GM23338 (cell line): ENCODE data around the gene LPO. TPM values are rescaled to one million over a fixed set of nuclear protein-coding genes. Genes with fewer than 3 reads are reported as not detected.

Experiments used
- ATAC-seq: fragments of 200-7000 bp; cut with Tn5 transposase; 3 replicates; pipeline ENCODE4 v1.9.1; 2020
- DNase-seq: peaks from one replicate; pipeline ENCODE4 v3.0.0-alpha.2; 2015; ENCODE audit warnings: low spot score
- H2AFZ ChIP-seq: fragments of 200-600 bp; sonication (generic); 2 replicates; pipeline ENCODE4 v1.8.0; 2016; ENCODE audit warnings: antibody characterized with exemption, mild to moderate bottlenecking, moderate library complexity
- H3F3A ChIP-seq: fragments of 200-600 bp; sonication (generic); replicated peaks from 2 replicates; pipeline ENCODE4 v1.8.0; 2017; ENCODE audit warnings: antibody characterized with exemption, mixed run types, low read depth
- H3K27ac ChIP-seq: fragments of 200-600 bp; sonication (generic); 2 replicates; pipeline ENCODE4 v1.6.1; 2016; ENCODE audit warnings: low read depth
- H3K27me3 ChIP-seq: fragments of 200-600 bp; sonication (generic); 2 replicates; pipeline ENCODE4 v1.8.0; 2016; ENCODE audit warnings: mild to moderate bottlenecking, mixed run types, moderate library complexity; ENCODE audit not compliant: insufficient read depth
- H3K36me3 ChIP-seq: fragments of 200-600 bp; sonication (generic); 2 replicates; pipeline ENCODE4 v1.8.0; 2016; ENCODE audit warnings: mild to moderate bottlenecking; ENCODE audit not compliant: insufficient read depth
- H3K4me1 ChIP-seq: fragments of 200-600 bp; sonication (generic); 2 replicates; pipeline ENCODE4 v1.8.0; 2016; ENCODE audit warnings: mild to moderate bottlenecking, moderate library complexity; ENCODE audit not compliant: insufficient read depth
- H3K4me2 ChIP-seq: fragments of 200-600 bp; sonication (generic); 2 replicates; pipeline ENCODE4 v1.7.1; 2017; ENCODE audit warnings: mixed run types
- H3K4me3 ChIP-seq: fragments of 200-600 bp; sonication (generic); 2 replicates; pipeline ENCODE4 v1.6.1; 2016; ENCODE audit warnings: mixed run types
- H3K79me2 ChIP-seq: fragments of 200-600 bp; sonication (generic); replicated peaks from 2 replicates; pipeline ENCODE4 v1.8.0; 2017; ENCODE audit warnings: mild to moderate bottlenecking; ENCODE audit not compliant: insufficient read depth
- H3K9me2 ChIP-seq: fragments of 200-600 bp; sonication (generic); 2 replicates; pipeline ENCODE4 v1.8.0; 2017; ENCODE audit not compliant: insufficient read depth
- H4K20me1 ChIP-seq: fragments of 200-600 bp; sonication (generic); replicated peaks from 2 replicates; pipeline ENCODE4 v1.8.0; 2017; ENCODE audit warnings: mild to moderate bottlenecking; ENCODE audit not compliant: insufficient read depth
- H3K27ac Mint-ChIP-seq: 2 replicates; pipeline ENCODE4 v1.8.0; 2020; ENCODE audit warnings: inconsistent platforms, mild to moderate bottlenecking, moderate library complexity, mixed read lengths
- H3K27me3 Mint-ChIP-seq: 3 replicates; pipeline ENCODE4 v1.8.0; 2022; ENCODE audit warnings: low read depth, mild to moderate bottlenecking, moderate library complexity, mixed read lengths, inconsistent platforms; ENCODE audit not compliant: insufficient read depth, poor library complexity
- H3K36me3 Mint-ChIP-seq: 3 replicates; pipeline ENCODE4 v1.8.0; 2021; ENCODE audit warnings: low read depth, mild to moderate bottlenecking, inconsistent platforms, moderate library complexity, mixed read lengths
- H3K4me1 Mint-ChIP-seq: 3 replicates; pipeline ENCODE4 v1.8.0; 2020; ENCODE audit warnings: mild to moderate bottlenecking, inconsistent platforms, mixed read lengths
- H3K4me3 Mint-ChIP-seq: 3 replicates; pipeline ENCODE4 v1.8.0; 2021; ENCODE audit warnings: moderate library complexity, mild to moderate bottlenecking, inconsistent platforms, mixed read lengths
- H3K9me3 Mint-ChIP-seq: 3 replicates; pipeline ENCODE4 v1.8.0; 2020; ENCODE audit warnings: moderate library complexity, mild to moderate bottlenecking, inconsistent platforms, mixed read lengths
- CREB1 ChIP-seq: fragments of 250-450 bp; sonication (Bioruptor Pico); IDR thresholded peaks from 2 replicates; pipeline ENCODE4 v1.5.0; 2020; ENCODE audit warnings: low read depth, mild to moderate bottlenecking, moderate library complexity
- CTCF ChIP-seq, 2 experiments: fragments of 200-600 bp in 1 of 2; sonication (generic) in 1 of 2; conservative IDR thresholded peaks; 2 replicates each; pipeline versions ENCODE4 v1.5.1 to v1.6.1; 2016 to 2017; ENCODE audit warnings: antibody characterized with exemption in 2 of 2, low read depth in 2 of 2, mild to moderate bottlenecking in 2 of 2, moderate library complexity in 1 of 2
- ETS1 ChIP-seq: IDR thresholded peaks from 2 replicates; pipeline ENCODE4 v1.6.1; 2016; ENCODE audit warnings: antibody characterized with exemption
- EZH2 ChIP-seq: fragments of 200-600 bp; sonication (generic); IDR thresholded peaks from one replicate; pipeline ENCODE4 v1.8.0; 2017; ENCODE audit warnings: antibody characterized with exemption, mild to moderate bottlenecking, low read depth; ENCODE audit not compliant: unreplicated experiment
- EZH2phosphoT487 ChIP-seq: fragments of 200-600 bp; sonication (generic); IDR thresholded peaks from one replicate; pipeline ENCODE4 v1.8.1; 2018; ENCODE audit warnings: antibody characterized with exemption; ENCODE audit not compliant: unreplicated experiment
- JUNB ChIP-seq: IDR thresholded peaks from one replicate; pipeline ENCODE4 v1.6.1; 2016; ENCODE audit warnings: antibody characterized with exemption; ENCODE audit not compliant: unreplicated experiment
- NANOG ChIP-seq: IDR thresholded peaks from 2 replicates; pipeline ENCODE4 v1.6.1; 2016; ENCODE audit warnings: antibody characterized with exemption, borderline replicate concordance
- POLR2AphosphoS5 ChIP-seq: IDR thresholded peaks from 2 replicates; pipeline ENCODE4 v1.6.1; 2016; ENCODE audit warnings: antibody characterized with exemption, low read depth
- REST ChIP-seq: IDR thresholded peaks from one replicate; pipeline ENCODE4 v1.6.1; 2018; ENCODE audit warnings: antibody characterized with exemption; ENCODE audit not compliant: unreplicated experiment
- STAT1 ChIP-seq: IDR thresholded peaks from one replicate; pipeline ENCODE4 v1.6.1; 2016; ENCODE audit warnings: antibody characterized with exemption; ENCODE audit not compliant: unreplicated experiment
- ZNF114 ChIP-seq: fragments of 250-450 bp; sonication (Bioruptor Pico); IDR thresholded peaks from 2 replicates; pipeline ENCODE4 v1.5.0; 2020; ENCODE audit warnings: mild to moderate bottlenecking, moderate library complexity
- ZNF331 ChIP-seq: fragments of 250-450 bp; sonication (Bioruptor Pico); IDR thresholded peaks from 2 replicates; pipeline ENCODE4 v1.5.0; 2020; ENCODE audit warnings: low read depth, mild to moderate bottlenecking, moderate library complexity
- ZNF462 ChIP-seq: fragments of 250-450 bp; sonication (Bioruptor Pico); IDR thresholded peaks from 2 replicates; pipeline ENCODE4 v1.5.0; 2020; ENCODE audit warnings: mild to moderate bottlenecking, moderate library complexity
- polyA plus RNA-seq: library from polyadenylated mRNA; unstranded; fragments of >200 nt; fragmentation: Nextera tagmentation; extraction: Ambion mirVana; gene quantifications from 2 replicates; pipeline ENCODE4 v1.2.1, GENCODE V29; 2016
- total RNA-seq: library from RNA; depleted of rRNA; stranded (reverse); fragments of >200 nt; shearing (Covaris generic); gene quantifications from 2 replicates; pipeline ENCODE4 v1.2.3, GENCODE V29; 2014

LPO gene
- total and polyA plus RNA-seq, 2 experiments from 2014 or later = 0.13 to 0.35 TPM

DNA sequence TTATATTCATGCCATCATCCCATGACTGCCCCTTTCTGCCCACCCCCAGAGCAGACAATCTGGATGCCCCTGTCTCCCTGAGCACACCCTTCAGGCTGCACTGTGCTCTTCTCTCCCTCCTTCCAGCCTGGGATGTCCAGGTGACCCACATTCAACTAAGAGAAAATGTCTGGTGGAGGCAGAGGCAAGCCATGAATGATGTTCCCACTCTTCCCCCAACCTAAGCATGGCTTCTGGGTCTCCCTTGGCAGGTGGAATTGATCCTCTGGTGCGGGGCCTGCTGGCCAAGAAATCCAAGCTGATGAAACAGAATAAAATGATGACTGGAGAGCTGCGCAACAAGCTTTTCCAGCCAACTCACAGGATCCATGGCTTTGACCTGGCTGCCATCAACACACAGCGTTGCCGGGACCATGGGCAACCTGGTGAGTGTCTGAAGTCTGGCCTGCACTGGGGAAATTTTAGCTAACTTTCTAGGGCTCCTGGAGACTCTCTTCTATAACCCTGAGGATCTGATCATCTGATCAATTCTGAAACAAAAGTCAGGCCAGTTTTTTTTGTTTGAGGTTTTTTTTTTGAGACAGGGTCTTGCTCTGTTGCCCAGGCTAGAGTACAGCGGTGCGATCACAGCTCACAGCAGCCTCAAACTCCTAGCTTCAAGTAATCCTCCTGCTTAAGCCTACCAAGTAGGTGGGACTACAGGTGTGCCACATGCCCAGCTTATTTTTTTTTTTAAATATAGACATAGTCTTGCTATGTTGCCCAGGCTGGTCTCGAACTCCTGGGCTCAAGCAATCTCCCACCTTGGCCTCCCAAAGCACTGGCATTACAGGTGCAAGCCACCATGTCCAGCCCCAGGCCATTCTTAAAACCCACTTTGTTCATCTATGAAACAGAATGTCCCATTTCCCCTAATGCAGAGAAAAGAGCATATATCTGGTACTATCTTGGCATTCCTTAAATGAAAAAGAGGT lies 27.8 kb downstream of the LPO start:
- no peaks in the 10 kb centered on the region for H3K9me2 ChIP-seq
- no peaks in the 10 kb centered on the region for H3K79me2 ChIP-seq
- no peak for ATAC-seq
- H3K27me3 ChIP-seq = peaks cover 3% of the 10 kb centered on the region; the same call in 1 of the 2 replicates
- Mint-ChIP-seq H3K4me3 (no peak overlapping the region), H3K9me3 (no peaks in the 10 kb centered on the region), H3K27ac (no peak overlapping the region), H3K27me3 (peaks cover 9% of the 10 kb centered on the region), H3K4me1 (no peaks in the 10 kb centered on the region), H3K36me3 (no peaks in the 10 kb centered on the region)
- H3K27ac ChIP-seq = no peak overlapping the region
- no peaks in the 10 kb centered on the region for H4K20me1 ChIP-seq
- no peak overlapping the region for H3K4me3 ChIP-seq
- H3K4me2 ChIP-seq = no peak overlapping the region
- no peak for TF ChIP-seq ZNF462 (CRISPR knock-in tag)
- TF ChIP-seq ETS1 = no peak
- no peak for TF ChIP-seq CTCF (conservative IDR thresholded peaks at IDR 0.05; ENCODE audit: low read depth in 2 of 2)
- no peak for TF ChIP-seq POLR2AphosphoS5
- no peak for TF ChIP-seq ZNF114 (CRISPR knock-in tag)
- no peak for TF ChIP-seq ZNF331 (CRISPR knock-in tag)
- no peak for TF ChIP-seq NANOG
- TF ChIP-seq STAT1 = no peak
- TF ChIP-seq EZH2 = no peak
- TF ChIP-seq CREB1 = no peak
- TF ChIP-seq EZH2phosphoT487 = no peak
- TF ChIP-seq JUNB = no peak
- TF ChIP-seq REST = no peak
- H3K4me1 ChIP-seq = no peaks in the 10 kb centered on the region
- no peaks in the 10 kb centered on the region for H3K36me3 ChIP-seq
- H3F3A ChIP-seq = no peaks in the 10 kb centered on the region
- H2AFZ ChIP-seq = no peak overlapping the region
- no peak for DNase-seq
